Activated effector memory CD4-positive, alpha-beta T cell treated with anti-CD3 and anti-CD28 coated beads, Interleukin-2, amount 50 U/mL, for 16 hours (primary cell): ENCODE measurements around the gene TNFSF10.

Source experiments
- DNase-seq: peaks from one replicate; pipeline ENCODE4 v3.0.0-alpha.2; 2020

TNFSF10 gene

GRCh38 chr3:172516318-172517214 lies 6.7 kb downstream of the TNFSF10 start:
- DNase-seq = peak; percentile 67

DNA sequence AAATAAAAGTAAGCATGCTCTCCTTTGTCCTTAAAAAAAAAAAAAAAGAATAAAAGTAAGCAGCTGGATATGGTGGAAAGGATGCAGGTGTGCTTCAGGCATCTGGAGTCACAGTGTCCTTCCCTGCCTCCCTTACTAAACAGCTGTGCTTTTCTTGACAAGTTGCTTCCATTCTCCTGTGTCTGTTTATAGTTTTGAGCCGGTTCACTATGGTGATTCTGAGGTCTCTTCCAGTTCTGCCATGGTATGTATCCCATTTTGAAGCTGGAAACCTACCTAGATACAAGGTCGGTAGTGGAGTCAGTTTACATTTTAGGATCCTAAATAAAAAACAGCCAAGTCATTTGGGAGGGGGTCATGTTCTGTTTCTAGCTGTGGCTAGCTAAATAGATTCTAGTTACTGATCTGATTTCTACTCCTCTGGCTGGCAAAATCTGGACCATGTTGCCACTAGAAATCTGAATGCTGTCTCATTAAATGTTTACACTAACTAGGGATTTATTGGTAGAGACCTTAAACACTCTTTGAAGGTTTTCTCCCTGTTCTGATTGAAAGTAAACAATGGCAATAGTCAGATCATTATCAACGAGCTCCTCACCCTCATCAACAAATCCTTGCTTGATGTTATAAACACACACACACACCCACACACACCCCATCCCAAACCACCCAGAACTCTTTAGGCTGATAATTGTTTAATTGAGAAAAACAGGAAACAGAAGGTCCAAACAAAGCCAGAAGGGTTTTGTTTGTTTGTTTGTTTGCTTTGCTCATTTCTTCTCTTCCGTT lies 7.9 kb downstream of the TNFSF10 start:
- DNase-seq = no peak

- DNase-seq = no peak
Observed at GRCh38 chr3:172514678-172515077, 8.6 kb downstream of the TNFSF10 start.

- DNase-seq = no peak
Observed at GRCh38 chr3:172513488-172513887, 9.7 kb downstream of the TNFSF10 start.

- peak; percentile 85 for DNase-seq
Observed at GRCh38 chr3:172511783-172512762, 11.2 kb downstream of the TNFSF10 start.

DNA sequence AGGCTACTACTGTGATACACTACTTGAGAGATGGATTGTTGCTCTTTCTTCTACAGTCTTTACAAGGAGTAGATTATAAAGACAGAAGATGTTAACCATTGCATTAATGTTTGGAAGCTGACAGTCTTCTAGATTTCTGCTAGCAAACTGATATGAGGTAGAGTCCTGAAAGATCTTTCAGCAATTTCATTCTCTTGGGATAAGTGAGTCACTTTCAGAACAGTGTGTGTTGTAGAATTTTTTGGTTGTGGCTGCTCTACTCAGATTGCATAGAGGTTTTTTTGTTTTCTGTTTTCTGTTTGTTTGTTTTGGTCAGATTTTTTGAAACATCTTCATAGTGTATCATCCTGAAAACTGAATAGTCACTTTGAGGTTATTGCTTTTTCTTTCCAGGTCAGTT lies 17.1 kb downstream of the TNFSF10 start:
- DNase-seq = no peak

DNA sequence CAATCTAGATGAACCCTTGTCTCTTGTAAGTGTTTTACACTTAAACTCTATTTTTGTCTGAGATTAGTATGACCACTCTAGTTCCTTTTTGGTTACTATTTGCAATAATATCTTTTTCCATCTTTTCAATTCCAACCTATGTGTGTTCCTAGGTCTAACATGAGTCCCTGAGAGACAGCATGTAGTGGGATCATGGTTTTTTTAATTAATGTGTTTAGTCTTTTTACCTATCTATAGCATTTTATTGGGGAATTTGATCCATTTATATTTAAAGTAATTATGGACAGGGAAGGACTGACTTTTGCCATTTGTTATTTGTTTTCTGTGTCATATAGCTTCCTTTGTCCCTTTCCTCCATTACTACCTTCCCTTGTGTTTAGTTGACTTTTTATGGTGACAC lies 21.7 kb downstream of the TNFSF10 start:
- no peak for DNase-seq

- peak; percentile 91 for DNase-seq
Observed at GRCh38 chr3:172490198-172490669, 33.0 kb downstream of the TNFSF10 start.

GRCh38 chr3:172478116-172478515 lies 45.1 kb downstream of the TNFSF10 start:
- no peak for DNase-seq

DNA sequence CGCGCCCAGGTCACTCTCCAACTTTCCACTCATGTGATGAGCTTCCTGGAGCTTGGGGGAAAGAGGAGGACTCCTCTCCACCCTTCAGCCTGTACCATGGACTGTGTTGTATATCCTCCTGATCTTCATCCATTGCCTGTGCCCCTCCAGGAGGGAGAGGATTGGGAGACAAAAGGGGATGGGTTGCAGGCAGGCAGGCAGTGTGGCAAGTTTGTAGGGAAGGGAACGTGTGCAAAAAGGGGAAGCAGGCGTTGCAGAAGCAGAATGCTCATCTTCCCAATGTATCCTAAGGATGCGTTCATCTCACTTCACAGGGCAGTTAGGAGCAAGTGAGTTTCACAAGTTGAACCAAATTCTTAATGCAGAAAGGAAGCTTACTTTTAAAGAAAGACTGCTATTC lies 46.9 kb downstream of the TNFSF10 start:
- no peak for DNase-seq

GRCh38 chr3:172475703-172476102 lies 47.5 kb downstream of the TNFSF10 start:
- no peak for DNase-seq

DNA sequence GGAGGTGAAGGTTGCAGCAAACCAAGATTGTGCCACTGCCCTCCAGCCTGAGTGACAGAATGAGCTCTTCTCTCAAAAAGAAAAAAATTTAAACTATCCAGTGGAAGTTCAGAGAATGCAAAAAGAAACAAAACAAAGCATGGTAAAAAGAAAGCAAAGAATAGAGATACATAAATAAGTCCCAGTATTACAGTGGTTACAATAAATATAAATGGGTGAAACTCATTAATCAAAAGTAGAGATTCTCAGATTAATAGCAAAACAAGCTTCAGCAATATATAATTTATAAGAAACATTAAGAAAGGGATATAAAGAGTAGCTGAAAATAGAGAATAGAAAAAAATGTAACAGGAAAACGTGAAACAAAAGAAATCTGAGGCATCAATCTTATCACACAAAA lies 51.3 kb downstream of the TNFSF10 start:
- DNase-seq = no peak

- DNase-seq = no peak
Observed at GRCh38 chr3:172470588-172470987, 52.6 kb downstream of the TNFSF10 start.

DNA sequence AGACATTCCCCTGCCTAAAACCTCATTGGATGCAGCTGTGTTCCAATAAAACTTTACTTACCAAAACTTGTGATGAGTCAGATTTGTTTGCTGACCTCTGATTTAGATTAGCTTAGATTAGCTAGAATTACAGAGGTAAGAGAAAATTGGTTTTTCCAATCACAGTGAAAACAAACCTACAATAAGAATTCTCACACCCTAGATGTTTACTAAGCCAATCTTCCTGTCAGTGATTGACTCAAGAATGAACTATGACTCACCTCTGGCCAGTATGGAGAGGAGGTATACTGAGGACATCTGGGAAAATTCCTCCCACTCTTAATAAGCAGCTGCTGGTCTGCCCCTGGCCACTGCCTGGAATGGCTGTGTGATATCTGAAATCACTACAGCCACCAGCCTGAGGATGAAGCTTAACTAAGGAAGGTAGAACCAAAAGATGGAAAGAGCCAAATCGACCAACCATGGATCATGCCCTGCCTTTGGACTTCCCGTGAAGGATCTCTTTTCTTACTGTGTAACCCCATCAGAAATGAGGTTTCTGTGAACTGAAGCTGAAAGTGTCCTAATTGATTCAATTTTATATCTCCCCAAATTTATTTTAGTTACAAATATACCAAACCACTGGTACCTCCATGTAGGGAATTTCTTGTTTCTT lies 55.9 kb downstream of the TNFSF10 start:
- DNase-seq = no peak

DNA sequence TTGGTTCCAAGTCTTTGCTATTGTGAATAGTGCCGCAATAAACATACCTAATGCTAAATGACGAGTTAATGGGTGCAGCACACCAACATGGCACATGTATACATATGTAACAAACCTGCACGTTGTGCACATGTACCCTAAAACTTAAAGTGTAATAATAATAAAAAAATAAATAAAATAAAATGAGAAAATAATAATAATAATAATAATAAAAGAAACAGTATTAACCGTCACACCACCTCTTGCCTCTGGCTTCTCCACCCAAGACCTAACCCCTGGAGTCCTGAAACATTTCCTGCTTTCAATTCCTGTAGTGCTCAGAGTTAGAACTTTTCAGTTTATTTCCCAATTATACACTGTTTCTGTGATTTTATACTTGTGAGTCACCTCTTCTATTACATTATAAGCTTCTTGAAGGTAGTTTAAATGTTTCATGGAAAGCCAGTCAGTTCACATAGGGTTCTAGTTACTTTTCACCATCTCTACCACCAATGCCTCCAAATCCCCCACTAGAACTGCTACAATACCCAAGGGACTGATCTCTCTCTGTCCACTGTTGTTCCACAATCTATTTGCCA lies 56.6 kb downstream of the TNFSF10 start:
- no peak for DNase-seq

- no peak for DNase-seq
Observed at GRCh38 chr3:172465281-172465680, 57.9 kb downstream of the TNFSF10 start.

- DNase-seq = no peak
Observed at GRCh38 chr3:172464306-172464705, 58.9 kb downstream of the TNFSF10 start.

DNA sequence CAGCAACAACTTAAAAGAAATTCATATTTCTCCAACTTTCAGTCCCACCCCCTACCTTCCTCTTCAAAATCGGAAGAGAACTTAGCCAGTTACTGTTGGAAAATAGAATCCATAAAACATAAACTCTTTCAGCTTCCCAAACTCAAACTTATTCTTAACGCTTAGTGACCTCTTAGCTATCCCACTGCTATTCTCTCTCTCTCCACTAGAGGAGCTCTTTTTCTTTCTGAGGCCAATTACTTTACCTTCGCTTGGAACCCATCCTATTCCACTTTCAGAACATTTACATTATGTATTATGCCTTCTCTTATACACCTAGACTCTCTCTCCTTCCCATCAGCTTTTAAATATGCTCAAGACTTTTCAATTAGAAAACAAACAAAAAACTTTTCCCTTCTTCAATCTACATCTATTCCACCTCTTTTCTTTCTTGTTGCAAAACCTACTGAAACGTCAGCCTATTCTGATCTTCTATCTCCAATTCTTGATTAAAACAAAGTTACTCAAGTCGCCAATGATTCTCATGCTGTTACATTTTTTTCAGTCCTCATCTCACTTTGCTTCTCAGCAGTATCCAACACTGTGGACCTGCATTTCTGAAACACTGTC lies 61.6 kb downstream of the TNFSF10 start:
- DNase-seq = no peak

DNA sequence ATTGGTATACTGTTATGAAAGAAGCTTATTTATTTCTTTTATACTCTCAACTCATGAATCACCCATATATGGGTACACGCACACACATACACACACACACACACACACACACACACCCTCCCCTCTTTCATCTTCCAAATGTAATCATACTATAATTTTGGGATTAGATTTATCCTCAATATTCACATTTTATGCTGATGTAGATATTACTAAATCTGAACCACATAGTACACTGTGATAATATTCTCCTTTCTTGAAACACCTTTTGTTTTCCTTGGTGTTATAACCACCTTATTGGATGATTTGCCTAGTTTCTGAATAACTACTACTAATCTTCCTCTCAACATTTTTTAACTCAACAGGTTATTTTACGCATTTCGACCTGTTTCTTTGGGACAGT lies 66.8 kb downstream of the TNFSF10 start:
- no peak for DNase-seq
